GM11168 (cell line): ENCODE results near the gene CYB5R2.
"Not testable (repeated sequence)": the region's sequence is repeated elsewhere in the genome, so short reads cannot be mapped to it uniquely, and the experiment has no call there.

ENCODE experiments used
- in situ Hi-C: fragments of 300-500 bp; cut with MboI; formaldehyde crosslinking; loops from one replicate; pipeline ENCODE4 v1.12.0; 2022; ENCODE audit warnings: low sequenced_read_pairs; ENCODE audit not compliant: unreplicated experiment

The CYB5R2 gene

GRCh38 chr11:7671347-7672215, 1.7 kb downstream of the CYB5R2 start:
- in situ Hi-C loops: no loop called here

GRCh38 chr11:7670641-7671040, 2.7 kb downstream of the CYB5R2 start:
- in situ Hi-C loops: no loop called here

- in situ Hi-C loops: no loop called here
These were observed 4.4 kb downstream of the CYB5R2 start for GRCh38 chr11:7668911-7669310.

GRCh38 chr11:7668464-7668863, 4.8 kb downstream of the CYB5R2 start:
- in situ Hi-C loops: no loop called here

GRCh38 chr11:7667460-7667859, 5.8 kb downstream of the CYB5R2 start:
- in situ Hi-C loops: no loop called here

GRCh38 chr11:7666292-7666866, 6.9 kb downstream of the CYB5R2 start:
- in situ Hi-C loops: no loop called here

GRCh38 chr11:7665473-7666291, 7.6 kb downstream of the CYB5R2 start:
- in situ Hi-C loops: no loop called here

DNA sequence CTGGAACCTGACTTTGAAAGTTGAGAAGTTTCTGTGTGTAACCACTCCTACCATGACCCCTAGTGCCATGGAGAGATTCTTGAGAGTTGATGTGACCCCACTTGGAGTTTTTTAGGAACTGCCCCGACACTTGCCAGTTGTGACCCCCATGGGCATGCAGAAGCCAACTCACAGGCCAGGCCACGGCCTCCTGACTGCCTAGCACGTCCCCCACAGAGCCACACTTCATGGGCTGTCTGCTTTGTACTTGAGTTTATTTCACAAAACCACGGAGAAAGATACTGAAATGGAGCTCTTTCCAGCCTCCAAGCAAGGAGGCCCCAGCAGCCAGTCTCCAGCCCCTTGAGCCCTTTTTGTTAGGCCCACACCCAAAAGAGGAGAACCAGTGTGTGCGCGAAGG, 8.4 kb downstream of the CYB5R2 start:
- in situ Hi-C loops: no loop called here

- in situ Hi-C loops: not testable (repeated sequence)
These were observed 9.8 kb downstream of the CYB5R2 start for GRCh38 chr11:7663531-7663930.

DNA sequence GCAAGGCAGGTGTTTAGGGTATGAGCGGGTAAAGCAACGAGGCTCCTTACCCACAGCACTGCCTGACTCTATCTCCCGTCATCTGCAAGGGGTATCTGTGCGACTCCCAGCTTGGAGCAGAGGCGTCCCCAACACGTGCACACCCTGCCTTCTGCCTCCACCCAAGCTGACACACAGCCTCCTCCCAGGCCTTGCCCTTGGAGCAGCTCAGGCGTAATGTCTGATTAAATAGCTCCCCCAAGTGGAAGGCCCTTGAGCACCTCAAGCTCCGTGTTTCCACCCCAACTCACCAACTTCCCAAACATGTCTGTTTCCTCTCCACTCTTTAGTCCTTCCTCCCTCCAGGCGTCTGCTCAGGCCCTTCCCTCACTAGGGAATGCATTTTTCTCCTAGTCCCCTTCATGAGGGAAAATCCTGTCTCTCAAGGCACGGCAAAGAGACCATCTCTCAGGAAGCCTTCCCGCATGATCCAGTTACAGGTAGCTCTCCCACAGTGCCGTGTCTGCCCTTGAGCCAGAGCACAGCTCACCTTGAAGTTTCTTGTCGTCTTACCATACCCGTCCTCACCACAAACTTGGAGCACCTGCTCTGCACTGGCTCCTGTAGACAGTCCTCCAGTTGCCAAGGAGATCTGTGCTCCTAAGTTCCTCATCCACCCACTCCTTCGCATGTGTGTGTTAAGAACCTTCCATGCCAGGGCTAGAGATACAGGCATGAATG, 15.8 kb downstream of the CYB5R2 start:
- in situ Hi-C loops: no loop called here

GRCh38 chr11:7656704-7657103, 16.6 kb downstream of the CYB5R2 start:
- in situ Hi-C loops: no loop called here

DNA sequence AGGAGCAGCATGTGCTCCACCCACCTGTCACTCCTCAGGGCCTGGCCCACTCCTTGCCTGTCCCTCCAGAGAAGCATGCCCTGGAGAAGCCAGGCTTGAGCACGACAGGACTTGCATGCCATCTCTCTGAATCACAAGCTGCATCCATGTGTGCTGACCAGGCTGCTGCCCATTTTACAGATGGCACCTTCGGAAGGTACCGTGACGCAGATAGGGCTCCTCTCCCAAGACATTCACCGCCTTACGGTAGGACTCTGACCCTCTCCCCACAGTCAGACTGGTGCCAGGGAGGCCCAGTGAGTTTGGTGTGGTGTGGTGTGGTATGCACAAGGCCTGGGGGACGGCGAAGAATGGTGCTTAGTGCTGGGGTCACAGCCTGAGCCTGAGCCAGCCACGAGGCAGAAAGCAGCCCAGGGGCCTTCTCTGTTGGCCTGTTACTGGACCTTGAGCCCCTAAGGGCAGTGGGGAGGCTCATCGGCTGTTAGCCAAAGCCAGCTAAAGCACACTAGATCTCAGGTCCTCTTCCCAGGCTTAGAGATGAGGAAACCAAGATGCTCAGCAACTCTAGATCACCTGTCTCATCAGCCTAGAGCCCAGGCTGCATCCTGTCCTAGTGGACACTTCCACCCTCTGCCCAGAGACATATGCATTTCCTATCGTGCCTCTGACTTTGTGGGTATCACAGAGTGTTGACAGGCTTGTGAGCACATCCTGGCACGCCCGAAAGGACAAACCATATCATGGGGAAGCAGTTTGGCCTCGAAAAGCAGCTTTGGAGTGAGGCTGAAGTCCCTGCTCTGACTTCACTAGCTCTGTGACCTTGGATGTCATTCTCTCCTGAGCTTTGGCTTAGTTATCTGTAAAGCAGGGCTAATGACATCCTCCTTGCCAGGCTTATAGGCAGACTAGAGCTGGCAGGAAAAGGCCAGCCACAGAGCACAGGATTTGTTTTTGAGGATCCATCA, 17.8 kb downstream of the CYB5R2 start:
- in situ Hi-C loops: no loop called here

- in situ Hi-C loops: no loop called here
These were observed 19.1 kb downstream of the CYB5R2 start for GRCh38 chr11:7654195-7654705.

GRCh38 chr11:7651700-7652099, 21.6 kb downstream of the CYB5R2 start:
- in situ Hi-C loops: no loop called here

DNA sequence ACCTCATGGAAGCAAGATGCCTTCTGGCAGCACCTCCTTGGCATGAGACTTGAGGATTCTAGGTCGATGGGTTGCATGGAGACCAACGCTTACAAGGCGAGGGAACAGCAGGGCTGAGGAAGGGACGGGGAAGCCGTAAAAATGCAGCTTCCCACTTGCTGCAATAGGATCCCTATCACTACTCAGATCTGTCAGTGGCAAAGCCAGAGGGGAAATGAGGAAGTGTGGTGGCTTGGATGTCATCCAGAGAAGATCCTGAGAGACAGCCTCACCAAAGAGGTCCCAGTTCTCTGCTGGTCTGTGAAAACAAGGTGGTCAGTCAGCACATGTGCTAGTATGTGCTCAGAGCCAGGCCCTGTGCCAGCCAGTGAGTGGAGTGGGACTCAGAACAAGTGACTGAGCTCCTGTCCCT, 22.2 kb downstream of the CYB5R2 start:
- in situ Hi-C loops: no loop called here

DNA sequence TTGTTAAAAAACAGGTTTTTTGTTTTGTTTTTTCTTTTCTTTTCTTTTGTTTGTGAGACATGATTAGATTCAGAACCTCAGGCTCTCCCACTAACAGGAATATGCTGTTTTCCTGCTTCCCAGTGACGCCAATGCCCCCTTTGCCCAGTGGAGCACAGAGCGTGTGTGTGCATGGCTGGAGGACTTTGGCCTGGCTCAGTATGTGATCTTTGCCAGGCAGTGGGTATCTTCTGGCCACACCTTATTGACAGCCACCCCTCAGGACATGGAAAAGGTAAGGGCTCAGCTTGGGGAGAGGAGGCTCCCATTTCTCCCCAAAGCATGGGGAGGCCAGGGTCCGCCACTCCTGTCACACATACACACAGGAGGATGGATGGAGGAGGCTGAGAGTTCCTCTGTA, 25.0 kb downstream of the CYB5R2 start:
- in situ Hi-C loops: no loop called here

- in situ Hi-C loops: no loop called here
These were observed 26.4 kb downstream of the CYB5R2 start for GRCh38 chr11:7646866-7647265.

DNA sequence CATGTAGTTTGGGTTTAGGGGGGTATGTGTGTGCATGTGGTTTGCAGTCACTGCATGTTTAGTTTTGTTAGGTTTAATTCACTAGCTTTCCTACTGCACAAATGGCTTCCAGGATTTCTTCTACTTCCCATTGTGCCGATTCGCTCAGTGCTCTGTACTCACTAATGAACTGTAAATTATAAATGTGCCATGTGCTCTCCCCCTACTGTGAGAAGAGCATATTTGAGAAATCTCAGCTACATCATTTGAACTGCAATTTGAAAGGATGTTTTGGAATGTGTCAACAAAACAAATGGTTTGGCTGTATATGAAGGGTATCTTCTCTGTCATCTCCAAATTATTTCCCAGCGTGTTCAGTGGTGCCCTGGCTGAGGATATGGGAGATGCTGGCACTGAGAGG, 28.1 kb downstream of the CYB5R2 start:
- in situ Hi-C loops: no loop called here

DNA sequence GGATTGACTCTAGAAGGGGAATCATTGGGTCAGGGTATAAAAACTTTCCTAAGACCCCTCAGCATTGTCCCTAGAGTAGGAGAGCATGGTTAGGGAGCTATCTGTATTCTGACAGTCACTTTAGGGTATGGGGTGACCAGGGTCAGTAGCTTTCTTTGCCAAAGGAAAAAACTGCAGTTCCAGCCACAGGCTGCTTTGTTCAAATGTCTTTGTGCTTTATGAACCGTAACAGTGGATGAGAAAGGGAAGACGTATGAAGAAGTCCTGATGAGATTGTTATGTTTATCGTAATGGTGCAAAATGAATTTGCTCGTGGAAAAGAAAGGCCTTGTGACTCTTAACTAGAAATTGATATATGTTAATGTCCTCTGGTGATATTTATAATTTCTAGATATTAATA, 30.0 kb downstream of the CYB5R2 start:
- in situ Hi-C loops: no loop called here
